Middle frontal gyrus (tissue), 1 donor: ENCODE data around the gene SORL1.
A peak's percentile ranks its signal among the peaks of the same experiment; 100 is the strongest.

Source experiments
- DNase-seq: peaks from one replicate; pipeline ENCODE4 v3.0.0-alpha.2; 2015; ENCODE audit warnings: low spot score; ENCODE audit errors: extremely low spot score

The SORL1 gene

GRCh38 chr11:121655537-121656327 is 203.6 kb downstream of the SORL1 start:
- DNase-seq = peak; percentile 88

GRCh38 chr11:121656328-121657090 is 204.4 kb downstream of the SORL1 start:
- DNase-seq = no peak

DNA sequence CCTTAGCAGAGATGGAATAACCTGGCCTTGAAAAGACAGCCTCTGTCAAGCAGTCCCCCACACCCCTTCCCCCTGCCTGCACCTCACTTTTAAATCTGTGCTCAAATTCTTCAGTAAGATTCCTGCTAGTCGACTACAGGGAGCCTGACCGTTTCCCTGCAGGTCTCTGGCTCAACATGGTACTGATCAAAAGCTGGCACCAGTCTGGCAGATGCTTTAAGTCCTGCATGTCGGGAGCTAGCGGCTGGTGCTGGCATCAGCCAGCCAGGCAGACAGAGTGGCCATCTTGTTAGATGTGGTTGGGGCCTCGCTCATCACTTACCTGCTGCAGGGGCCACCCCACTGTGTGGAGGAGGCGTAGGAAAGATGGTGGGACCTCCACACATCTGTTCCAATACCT is 205.0 kb downstream of the SORL1 start:
- no peak for DNase-seq

GRCh38 chr11:121659811-121660210 is 207.7 kb downstream of the SORL1 start:
- DNase-seq = no peak

- no peak for DNase-seq
These were observed 209.9 kb downstream of the SORL1 start for GRCh38 chr11:121661880-121662486.

GRCh38 chr11:121664144-121664543 is 212.0 kb downstream of the SORL1 start:
- no peak for DNase-seq

GRCh38 chr11:121665206-121665838 is 213.2 kb downstream of the SORL1 start:
- no peak for DNase-seq

DNA sequence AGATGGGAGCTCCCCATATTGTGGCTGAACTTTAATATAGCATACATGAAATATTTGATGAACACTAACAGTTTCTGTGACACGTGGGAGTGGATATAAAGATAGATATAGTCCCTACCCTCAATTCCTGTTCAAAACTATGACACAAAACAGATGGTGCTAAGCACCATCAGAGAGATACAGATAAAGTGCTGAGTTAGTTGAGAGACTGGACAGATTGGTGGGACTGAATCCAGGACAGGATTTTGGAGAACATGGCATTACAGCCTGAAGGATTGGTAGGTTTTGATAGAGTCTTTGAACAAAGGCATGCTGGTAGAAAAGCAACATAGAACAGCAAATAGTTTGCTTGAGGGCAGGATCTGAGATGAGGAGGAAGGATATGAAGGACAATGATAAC is 215.7 kb downstream of the SORL1 start:
- DNase-seq = no peak

GRCh38 chr11:121669422-121669821 is 217.3 kb downstream of the SORL1 start:
- DNase-seq = no peak

- no peak for DNase-seq
These were observed 218.2 kb downstream of the SORL1 start for GRCh38 chr11:121670266-121670665.

GRCh38 chr11:121670805-121671282 is 218.7 kb downstream of the SORL1 start:
- no peak for DNase-seq

- DNase-seq = peak; percentile 29
These were observed 219.4 kb downstream of the SORL1 start for GRCh38 chr11:121671283-121672168.

- no peak for DNase-seq
These were observed 220.7 kb downstream of the SORL1 start for GRCh38 chr11:121672630-121673487.

GRCh38 chr11:121681550-121682268 is 229.6 kb downstream of the SORL1 start:
- DNase-seq = no peak
